SKM-1 (cell line): ENCODE results near the gene ATP8A2.

ENCODE experiments used
- DNase-seq: peaks from one replicate; lab custom pipeline; 2025; ENCODE audit not compliant: unreplicated experiment; lab: John Stamatoyannopoulos, UW

Gene ATP8A2

DNA sequence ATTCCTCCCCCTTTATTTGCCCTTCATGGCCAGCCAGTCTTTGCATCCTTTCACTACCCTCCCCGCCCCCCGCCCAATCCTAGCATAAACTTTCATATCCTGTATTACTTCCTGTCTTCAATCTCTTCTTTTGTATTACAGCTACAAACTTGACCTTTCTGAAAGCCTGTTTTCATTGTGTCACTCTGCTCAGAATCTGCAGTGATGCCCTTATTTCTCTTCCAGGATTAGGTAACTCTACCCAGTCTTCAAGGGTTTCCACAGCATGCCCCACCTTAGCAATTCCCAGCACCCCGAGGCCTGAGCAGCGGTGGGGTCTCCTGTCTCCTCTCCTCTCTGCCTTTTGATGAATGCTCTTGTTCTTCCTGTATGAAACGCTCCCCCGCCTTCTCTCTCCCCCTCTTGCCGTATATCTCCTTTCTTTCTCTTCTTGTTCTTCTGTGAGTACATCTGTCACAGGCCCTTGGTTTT lies 534.5 kb downstream of the ATP8A2 start:
- DNase-seq: no peak

- no peak for DNase-seq
These were observed 536.6 kb downstream of the ATP8A2 start for GRCh38 chr13:25908366-25908765.

DNA sequence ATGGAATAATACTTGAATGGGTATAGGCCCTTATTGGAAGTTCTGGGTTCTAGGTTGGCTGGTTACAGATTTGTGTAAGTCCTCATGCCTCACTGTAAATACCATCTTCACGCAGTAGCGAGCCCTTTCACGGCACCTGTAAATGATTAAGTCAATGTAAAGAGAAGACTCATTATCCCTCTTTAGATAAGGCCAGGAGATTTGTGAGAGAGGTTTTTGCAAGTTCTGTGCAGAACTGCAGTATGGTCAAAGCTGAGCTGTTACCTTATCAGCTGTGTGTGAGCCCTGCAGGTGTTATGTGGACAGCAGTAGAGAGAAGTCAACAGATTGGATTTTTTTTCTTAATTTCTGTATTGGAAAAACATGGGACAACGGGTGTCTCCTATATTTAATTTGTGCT lies 538.5 kb downstream of the ATP8A2 start:
- DNase-seq: no peak

DNA sequence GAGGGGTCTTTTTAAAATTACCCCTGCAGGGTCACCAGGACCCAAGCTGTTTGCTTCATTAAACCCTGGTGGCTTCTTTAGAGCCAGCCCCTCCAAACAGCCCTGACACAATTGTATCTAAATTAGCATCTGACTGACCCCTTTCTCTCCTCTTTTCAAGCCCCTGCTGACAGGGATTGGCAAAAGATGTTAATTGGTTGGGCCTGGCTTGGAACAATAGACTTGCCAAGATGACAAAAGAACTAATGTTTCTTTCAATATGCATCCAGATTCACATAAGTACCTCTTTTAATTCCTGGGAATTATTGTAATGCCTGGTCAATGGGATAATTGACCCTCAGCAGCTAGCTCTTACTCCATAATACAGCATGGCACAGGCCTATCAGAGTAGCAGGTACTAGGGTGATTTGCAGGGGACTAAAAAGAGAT lies 539.2 kb downstream of the ATP8A2 start:
- DNase-seq: no peak

DNA sequence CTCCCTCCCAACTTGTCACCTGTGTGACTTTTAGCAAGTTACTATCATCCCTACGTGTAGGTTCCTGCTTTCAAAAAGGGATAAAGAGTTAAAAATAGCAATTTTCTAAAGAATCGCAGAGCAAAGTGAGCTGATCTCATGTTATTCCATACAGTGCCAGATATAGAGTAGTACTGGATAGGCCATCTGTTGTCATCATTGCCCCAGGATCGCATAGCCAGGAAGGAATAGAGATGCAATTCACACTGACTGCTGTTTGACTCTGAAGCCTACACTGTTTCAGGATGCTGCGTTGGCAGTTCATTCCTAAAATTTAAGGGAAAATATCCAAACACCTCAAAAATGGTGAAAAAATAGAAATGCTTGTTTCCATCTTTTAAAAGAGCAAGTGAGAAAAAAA lies 541.2 kb downstream of the ATP8A2 start:
- DNase-seq: no peak

- no peak for DNase-seq
These were observed 544.2 kb downstream of the ATP8A2 start for GRCh38 chr13:25915840-25916518.

GRCh38 chr13:25920277-25920676 lies 548.5 kb downstream of the ATP8A2 start:
- no peak for DNase-seq

DNA sequence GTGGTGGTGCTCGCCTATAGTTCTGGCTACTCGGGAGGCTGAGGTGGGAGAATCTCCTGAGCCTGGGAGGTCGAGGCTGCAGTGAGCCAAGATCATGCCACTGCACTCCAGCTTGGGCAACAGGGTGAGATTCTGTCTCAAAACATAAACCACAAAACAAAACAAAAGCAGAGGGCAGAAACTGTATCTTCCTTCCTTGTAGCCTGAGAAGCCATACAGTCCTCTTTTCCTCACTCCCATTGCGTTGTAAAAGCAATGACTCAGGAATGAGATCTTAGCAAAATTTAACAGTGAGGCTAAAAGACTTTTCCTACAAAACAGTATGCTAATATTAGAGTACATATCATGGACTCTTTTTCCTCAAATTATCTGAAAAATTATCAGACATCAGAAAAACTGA lies 549.2 kb downstream of the ATP8A2 start:
- no peak for DNase-seq

DNA sequence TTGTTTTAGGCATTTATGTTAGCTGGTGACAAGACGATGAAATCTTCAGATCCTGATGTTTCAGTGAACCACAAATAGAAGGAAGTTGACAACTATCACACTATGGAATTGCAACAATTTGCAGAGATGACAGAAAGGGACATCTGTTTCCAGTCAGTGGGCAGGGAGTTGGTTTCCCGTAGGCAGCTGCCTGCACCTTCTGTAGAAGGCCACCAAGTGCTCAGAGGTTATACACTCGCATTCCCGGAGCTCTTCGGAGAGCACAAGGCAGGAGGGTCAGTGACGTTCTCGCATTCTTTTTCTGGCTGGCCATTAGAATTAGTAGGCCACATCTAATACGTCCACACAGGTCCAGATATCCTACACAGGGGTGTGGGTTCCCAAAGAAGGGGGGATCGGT lies 550.6 kb downstream of the ATP8A2 start:
- peak; percentile 4 for DNase-seq

- peak; percentile 40 for DNase-seq
These were observed 551.7 kb downstream of the ATP8A2 start for GRCh38 chr13:25923217-25924085.

- DNase-seq: no peak
These were observed 555.6 kb downstream of the ATP8A2 start for GRCh38 chr13:25927363-25927762.

GRCh38 chr13:25927932-25928331 lies 556.2 kb downstream of the ATP8A2 start:
- DNase-seq: no peak

DNA sequence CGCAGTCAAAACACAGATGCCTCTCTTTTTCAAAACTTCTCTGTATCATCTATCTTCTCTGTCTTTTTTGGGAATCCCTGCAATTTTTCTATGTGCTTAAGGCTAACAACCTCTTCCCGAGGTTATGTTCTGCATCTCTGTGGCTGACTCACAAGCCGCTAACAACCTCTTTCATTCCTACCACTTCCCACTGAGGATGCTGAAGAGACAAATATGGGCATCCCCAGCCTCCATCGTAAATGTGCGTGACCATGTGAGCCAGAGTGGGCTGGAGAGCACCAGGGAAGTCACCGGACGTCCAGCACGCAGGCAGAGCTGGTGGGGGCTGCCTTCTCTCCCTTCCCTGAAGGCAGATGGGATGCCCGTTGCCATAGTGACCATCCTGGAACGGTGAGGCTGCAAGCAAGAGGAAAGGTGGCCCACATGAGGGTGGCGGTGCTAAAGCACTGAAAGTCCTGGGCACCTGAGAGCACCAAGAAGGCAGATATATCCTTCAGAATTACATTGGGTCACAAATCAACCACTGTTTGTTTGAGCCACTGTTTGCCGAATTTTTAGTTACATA lies 557.2 kb downstream of the ATP8A2 start:
- DNase-seq: no peak

DNA sequence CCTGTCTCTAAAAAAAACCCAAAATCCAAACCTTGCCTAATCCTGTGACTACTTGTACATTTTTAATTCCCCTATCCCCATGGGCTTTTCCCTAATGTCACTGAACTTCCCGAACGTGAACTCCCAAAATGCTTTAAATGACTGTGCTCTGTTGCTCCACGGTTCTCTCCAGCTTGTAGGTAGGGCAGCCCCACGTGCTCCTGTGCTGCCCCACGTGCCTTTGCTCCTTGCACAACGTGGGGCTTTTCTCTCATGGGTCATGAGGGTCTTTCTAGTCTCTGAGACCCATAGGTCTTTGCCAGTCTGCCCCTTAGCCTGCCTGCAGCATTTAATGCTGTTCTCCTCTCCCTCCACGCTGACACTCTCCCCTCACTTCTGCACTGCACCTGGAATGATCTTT lies 558.0 kb downstream of the ATP8A2 start:
- no peak for DNase-seq

DNA sequence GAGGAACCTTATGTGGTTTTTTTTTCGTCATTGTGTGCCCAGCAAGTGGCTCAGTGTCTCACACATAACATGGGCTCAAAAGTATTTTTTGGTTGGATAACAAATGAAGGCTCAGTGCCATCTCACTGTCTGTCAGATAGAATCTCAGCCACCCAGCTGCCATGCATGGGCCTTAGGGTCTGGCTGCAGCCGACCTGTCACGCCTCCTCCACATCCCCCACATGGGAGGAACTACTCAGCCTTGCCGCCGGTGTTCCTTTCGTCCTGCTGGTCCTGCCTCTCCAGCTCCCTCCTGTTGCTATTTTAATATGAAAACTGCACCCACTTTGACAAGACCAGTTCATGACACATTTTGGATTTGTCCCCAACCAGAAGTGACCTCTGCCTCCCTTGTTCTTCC lies 558.9 kb downstream of the ATP8A2 start:
- DNase-seq: no peak

- no peak for DNase-seq
These were observed 560.6 kb downstream of the ATP8A2 start for GRCh38 chr13:25932365-25932764.

DNA sequence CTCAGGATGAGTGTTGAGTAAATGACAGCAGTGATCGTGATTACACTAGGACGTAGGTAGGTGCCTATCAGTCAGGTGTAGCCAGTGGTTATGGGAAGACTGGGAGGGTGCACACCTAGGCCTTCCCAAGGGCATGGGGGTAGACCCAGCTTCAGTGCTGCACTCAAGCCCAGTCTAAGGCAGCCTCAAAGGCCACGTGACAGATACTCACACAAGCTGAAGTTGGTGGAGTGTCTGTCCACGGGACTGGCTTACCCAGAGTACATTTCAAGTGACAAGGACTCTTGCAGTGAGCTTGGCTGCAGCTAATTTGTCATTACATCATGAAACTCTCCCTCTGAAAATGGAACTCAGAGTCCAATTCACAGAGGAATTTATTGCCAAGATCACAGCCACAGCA lies 561.7 kb downstream of the ATP8A2 start:
- no peak for DNase-seq

DNA sequence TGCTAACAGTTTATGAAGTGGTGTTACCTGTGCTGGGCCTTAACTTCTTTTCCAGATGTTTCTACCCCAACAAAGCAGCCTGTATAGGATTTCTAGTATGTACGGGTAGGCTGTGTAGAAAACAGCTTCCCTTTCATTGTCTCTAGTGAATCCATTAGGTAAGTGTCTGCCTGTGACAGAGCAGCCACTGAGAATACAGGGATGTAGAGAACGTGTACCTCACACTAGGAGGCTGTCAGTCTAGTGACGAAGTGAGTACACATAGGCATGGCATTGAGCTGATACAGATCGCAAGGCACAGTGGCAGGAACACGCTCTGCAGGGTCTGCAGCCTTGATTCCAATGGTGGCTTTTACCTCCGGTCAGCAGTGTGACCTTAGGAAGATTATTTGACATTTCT lies 562.4 kb downstream of the ATP8A2 start:
- no peak for DNase-seq

DNA sequence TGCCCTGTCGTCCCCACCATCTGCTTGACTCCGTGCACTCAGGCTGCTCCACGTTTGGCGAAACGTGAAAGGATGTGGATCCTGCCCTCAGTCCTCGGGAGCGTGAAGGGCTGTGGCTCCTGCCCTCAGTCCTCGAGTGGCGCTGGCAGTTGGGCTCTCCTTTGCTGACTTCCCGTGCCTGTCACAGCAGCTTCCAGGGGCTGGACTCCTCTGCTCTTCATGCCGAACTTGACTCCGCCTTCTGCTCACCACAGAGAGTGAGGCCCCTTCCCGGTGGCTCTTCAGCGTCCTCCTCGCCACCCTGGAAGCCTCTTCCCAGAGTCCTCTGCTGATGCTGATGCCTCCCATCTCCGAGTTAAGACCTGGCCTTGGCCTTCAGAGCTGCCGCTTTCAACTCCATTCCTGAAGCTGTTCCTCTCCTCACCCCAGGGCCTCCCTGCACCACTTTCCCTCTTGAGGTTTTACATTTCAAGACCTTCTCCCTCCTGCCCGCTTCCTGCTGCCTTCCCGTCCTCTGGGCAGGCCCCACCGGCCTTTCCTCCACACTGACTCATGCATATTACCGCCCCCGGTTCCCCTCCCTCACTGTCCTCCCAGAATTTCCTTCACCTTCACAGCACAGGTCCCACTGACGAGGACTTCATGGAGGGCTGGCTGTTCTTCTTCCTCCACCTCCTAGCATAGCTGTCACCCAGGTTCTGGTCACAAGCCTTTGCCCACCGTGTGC lies 568.4 kb downstream of the ATP8A2 start:
- no peak for DNase-seq

GRCh38 chr13:25943081-25943480 lies 571.3 kb downstream of the ATP8A2 start:
- DNase-seq: no peak

DNA sequence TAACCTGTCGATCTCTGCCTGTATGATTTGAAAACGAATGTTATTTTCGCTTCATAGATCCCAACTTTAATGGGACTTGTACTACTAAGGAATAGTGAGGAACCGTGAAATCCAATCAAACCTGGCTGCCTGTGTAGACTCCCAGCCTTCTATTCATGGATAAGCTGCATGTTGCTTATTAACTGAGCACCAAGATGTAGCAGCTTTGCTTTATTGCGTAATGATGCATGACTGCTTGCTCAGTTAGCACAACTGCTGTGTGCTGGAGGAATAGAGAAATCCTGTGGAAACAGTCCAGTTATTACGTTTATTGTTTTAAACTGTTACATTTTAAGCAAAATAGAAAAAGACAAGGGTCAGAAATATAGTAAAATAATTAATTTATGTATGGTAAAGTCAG lies 571.9 kb downstream of the ATP8A2 start:
- DNase-seq: peak; percentile 6
